G401 (cell line): ENCODE measurements around the gene MUC5B. TPM values are rescaled to one million over a fixed set of nuclear protein-coding genes. Genes with fewer than 3 reads are reported as not detected.

Source experiments
- DNase-seq: peaks from one replicate; pipeline ENCODE4 v3.0.0-alpha.2; 2015; ENCODE audit warnings: low spot score
- in situ Hi-C: cut with HindIII; loops from 2 replicates; pipeline ENCODE4 v1.10.0; 2016; ENCODE audit warnings: low sequenced_read_pairs, mixed read lengths
- total RNA-seq: library from RNA; depleted of rRNA; stranded (reverse); fragments of >200 nt; shearing (Covaris generic); gene quantifications from 2 replicates; pipeline ENCODE4 v1.2.3, GENCODE V29; 2014

The MUC5B gene
- total RNA-seq, 1 experiment from 2014 or later: not detected

DNA sequence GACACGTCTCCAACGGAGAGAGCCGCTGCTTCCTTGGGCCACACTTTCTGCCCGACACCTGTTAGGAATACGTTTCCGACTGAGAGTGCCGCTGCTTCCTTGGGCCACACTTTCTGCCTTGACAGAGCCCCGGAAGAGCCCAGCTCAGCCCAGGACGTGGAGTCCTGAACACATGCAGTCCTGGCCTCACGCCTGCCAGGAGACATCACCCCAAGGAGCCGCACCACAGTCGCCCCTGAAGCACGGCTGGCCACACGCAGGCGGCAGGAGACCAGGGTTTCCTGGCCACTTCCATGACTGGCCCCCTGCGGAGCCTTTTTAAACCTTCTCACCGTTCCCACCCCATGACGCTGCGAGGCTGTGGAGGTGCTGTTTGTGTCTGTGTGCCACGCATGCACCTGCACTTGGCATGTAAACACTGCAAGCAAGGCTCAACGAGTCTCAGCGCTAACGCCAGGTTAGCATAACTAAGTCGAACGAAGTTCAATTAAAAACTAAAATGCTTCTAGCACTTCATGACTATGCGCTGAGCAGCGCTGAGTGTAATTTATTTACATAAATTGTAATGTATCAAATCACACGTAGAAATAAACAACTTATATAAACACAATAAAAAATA lies 77.8 kb downstream of the MUC5B start:
- in situ Hi-C loops: no loop called here
- DNase-seq: peak; percentile 58

DNA sequence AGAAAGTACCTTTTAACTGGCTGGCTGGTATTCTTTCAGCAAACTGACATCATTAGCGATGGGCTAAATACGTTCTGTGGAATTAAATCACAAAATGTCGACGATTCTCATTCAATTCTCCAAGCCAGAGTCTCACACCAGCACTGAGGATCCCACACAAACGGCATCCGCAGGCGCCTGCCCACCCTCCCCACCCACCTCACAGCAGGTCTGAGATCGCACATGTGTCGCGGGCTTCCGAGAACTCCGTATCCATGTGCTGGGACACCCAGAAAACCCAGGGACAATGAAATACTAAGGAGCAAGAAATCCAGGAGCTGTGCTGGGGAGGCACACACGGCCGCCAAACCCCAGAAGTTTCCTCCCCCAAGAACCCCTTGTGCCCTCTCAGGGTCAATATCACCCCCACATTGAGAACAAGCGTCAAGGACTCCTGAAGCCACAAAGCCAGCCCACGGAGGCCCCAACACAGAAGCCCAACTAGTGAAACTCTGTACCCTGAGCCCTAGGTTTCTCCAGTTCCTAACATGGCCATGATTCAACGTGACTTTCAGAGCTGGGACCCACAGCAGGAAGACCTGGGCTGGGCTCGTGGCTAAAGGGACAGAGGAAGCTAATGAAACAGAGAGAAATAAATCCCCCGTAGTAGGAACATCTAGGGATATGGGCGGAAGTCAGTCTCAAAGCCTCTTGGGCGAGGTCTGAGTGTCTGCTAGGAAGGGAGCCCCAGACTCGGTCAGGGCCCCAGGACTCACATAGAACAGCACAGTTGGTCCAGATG lies 78.5 kb downstream of the MUC5B start:
- DNase-seq: no peak
- in situ Hi-C loops: no loop called here

DNA sequence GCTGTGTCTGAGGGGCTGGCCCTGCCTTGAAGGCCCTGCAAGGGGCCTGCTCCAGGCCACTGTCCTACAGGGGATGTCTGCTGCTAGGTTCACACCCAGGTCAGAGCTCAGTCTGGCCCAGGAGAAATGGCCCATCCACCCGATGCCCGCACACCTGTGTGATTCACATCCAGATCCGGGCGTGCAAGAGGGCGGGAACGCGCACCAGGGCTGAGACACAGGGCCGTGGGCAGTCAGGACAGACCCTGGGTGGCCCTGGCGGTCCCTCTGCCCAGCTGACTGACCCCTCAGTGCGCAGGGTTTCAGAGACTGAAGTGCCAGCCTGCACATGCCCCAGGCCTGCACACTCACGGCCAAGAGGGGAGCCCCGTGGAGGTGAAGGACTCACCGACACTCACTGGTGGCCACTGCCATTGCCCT lies 79.2 kb downstream of the MUC5B start:
- no peak for DNase-seq
- in situ Hi-C loops: no loop called here

DNA sequence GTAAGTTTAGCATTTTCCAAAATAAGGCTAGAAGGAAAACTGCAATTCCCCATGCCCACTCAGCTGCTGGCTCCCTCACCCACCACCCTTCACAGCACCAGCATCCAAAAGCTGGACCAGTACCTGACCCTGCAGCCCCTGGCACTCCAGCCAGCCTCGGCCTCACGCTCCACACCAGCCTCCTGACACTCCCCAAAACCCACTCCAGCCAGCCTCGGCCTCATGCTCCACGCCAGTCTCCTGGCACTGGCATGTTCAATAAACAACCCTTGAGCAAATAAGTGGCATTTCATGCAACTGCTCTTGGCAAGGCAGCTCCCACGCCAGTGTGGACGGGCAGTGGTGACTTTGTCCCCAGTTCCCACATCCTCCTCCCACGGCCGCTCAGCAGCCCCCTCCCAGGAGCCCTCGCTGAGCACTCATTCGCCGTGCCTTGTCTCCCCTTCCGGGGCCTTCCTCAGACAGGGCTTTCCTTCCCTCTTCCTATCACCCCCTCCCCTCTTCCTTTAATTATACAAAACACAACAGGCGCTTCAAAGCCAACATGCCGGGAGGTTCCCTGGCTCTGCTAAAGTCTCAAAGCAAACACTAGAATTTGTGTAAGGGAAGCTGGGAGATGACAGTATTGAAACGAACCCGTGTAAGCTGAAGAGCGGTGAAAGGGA lies 79.7 kb downstream of the MUC5B start:
- DNase-seq: no peak
- in situ Hi-C loops: no loop called here

DNA sequence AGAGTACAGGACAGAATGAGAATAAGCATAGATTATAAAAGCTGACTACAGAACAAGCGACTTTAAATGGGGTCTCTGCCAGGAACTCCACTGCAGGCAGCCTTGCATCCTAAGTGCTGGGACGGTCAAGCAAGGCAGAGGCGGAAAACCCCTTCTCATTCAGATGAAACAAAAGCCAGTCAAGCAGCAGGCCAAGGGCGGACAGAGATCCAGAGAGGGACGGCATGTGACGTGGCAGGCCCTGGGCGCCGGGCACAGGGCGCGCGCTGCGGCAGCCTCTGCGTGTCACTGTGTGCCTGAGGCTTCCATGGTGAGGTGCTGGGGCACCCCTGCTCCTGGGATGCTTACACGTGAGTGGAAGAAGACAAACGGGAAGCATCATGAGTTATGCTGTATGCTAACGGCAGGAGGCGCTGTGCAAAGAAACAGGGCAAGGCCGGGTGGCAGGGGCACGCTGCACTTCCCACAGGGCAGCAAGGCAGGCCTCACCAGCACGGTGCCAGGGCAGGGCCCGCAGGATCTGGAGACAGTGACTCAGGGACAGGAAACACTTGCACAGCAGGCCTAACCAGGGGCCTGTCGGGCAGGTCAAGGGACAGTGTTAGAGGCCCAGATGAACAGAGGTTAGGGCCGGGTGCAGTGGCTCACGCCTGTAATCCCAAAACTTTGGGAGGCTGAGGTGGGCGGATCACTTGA lies 80.4 kb downstream of the MUC5B start:
- in situ Hi-C loops: no loop called here
- DNase-seq: no peak

DNA sequence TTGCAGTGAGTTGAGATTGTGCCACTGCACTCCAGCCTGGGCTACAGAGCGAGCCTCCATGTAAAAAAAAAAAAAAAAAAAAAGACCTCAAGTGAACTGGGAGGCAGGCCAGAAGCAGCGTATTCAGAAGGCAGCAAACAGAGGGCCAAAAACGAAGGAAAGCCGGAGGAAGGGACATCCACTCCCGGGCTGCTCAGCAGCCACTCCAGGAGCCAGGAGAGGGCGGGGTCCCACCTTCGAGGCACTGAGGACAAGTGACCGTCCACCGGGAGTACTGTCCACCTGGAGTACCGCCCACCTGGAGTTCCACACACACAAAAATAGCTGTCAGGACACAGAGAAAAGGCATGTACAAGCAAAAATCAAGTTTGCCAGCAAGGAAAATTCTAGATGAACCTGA lies 81.1 kb downstream of the MUC5B start:
- peak; percentile 75 for DNase-seq
- in situ Hi-C loops: no loop called here

DNA sequence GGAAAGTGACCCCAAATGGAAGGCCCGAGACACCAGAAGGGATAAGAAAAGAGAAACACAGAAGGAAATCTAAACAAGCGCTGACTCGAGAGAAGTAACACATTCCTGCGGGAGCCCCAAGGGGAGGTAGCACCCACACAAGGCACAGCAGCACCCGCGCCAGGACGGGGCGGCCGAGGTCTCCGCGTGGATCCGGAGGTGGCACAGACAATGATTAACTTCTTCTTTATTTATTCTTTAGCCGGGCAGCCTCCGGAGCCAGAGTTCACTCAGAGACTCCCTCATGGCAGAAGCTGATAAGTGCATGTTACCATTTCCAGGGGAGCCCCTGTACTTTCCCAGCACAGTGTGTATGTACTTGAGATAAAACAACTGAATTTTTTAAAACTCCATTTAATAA lies 81.5 kb downstream of the MUC5B start:
- in situ Hi-C loops: no loop called here
- no peak for DNase-seq

DNA sequence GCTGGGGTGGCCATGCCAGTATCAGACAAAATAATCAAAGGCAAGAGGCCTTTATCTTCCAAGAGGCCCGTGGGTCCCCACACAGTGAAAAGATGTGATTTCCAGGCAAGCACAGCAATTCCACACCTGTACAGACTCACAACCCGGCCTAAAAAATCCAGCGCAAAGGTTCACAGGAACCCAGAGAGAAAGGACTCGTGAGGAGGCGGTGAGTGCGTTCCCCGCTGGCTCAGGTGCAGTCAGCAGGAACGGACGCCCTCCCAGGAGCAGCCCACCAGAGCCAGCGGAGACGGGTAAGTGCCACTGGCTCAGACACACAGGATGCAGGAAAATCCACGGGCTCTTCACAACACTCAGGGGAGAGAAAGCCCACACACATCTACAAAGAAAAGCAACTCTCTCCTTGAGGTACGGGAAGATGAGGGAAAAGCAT lies 82.2 kb downstream of the MUC5B start:
- in situ Hi-C loops: no loop called here
- no peak for DNase-seq

DNA sequence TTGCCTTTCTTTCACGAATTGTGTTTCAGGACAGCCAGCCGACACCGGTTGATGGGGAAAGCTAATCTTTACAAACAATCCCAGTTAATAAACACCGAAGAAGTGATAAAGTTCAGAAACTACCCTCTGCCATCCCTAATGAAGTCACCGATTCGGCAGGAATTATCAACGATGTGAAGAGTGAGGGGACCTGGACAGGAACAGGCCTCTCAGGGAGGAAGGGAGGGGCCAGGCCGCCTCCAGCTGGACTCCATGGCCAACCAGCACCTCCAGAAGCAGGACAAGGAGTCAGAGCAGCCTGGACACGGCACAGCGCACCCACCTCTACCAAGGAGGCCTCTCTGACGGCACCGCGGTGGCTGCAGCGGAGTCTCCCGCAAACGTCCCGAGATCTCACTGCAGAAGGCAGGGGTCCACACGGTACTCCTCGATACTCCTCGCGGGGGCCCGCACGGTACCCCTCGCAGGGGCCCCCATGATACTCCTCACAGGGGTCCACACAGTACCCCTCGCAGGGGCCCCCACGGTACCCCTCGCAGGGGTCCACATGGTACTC lies 82.7 kb downstream of the MUC5B start:
- DNase-seq: no peak
- in situ Hi-C loops: no loop called here

DNA sequence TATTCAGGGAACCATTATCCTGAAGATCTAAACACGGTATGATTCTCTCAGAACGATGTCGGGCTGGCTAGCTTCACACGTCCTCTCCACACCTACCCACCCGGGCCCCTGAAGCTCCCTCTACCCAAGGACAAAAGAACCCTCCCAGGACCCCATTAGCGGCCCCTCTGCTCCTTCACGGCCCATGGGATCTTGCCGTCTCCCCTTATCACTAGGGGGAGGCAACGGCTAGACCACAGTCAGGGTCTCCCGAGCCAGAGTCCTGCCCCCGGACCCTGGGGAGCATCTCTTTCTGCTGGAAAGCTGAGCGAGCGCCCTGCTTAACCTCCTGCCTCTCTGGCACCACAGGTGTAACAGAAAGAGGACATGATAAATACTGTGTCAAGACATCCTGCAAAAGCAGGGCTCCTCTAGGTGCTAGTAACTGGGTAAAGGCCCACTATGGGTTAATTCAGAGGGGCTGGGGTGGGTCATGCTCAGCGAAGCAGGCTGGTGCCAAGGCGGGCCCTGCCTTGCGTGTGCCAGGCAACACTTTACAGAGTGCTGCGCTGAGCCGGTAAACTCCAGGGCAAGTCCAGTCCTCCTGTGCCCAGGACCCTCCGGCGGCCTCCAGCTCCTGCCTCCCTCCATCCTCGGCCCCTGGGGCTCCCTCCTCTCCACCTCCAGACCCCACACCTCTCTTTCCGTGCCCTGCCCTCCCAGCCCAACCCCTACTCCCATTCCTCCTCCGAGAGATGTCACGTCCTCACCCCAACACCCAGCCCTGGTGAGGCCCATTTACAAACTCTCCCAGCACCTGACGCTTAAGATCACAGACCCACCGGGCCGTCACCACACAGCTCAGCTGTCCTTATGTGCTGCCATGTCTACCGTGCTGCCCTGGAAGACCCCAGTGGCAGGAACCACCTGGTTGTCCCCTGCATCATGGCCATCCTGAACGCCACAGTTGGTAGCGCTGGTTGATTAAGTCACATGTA lies 83.6 kb downstream of the MUC5B start:
- in situ Hi-C loops: no loop called here

DNA sequence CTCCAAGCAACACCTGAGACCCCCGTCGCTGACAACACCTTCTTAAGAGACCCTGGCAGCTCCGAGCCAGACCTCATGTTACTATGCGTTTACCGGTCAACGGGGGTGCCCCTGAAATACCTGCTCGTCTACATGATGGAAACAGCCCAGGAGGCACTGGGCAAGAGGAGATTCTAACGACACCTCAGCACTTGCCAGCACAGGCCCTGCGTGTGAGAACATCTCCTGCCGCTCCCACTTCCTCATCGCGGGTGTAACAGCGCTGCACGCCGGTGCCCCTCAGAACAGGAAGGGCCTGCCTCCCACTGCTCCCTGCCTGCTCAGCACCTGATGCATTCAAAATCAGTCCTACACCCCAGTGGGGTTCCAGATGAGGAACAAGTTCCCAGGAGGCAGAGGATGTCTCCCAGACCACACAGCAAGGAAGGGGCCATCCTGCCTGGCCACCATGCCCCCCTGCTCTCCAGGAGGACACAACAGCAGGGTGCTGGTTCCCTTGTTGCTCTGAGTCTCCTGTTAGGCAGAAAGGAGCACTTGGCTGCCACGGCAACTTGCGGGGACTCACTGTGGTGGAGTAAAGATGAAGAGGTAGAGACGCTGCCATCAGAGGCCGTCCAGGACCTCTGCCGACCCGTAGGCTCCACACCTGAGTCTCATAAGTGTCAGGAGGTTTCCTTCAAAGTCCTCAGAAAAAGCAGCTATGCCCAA lies 84.5 kb downstream of the MUC5B start:
- in situ Hi-C loops: no loop called here
- no peak for DNase-seq

More for the DNA sequence above, 83.6 kb downstream of the MUC5B start:
- DNase-seq: no peak

DNA sequence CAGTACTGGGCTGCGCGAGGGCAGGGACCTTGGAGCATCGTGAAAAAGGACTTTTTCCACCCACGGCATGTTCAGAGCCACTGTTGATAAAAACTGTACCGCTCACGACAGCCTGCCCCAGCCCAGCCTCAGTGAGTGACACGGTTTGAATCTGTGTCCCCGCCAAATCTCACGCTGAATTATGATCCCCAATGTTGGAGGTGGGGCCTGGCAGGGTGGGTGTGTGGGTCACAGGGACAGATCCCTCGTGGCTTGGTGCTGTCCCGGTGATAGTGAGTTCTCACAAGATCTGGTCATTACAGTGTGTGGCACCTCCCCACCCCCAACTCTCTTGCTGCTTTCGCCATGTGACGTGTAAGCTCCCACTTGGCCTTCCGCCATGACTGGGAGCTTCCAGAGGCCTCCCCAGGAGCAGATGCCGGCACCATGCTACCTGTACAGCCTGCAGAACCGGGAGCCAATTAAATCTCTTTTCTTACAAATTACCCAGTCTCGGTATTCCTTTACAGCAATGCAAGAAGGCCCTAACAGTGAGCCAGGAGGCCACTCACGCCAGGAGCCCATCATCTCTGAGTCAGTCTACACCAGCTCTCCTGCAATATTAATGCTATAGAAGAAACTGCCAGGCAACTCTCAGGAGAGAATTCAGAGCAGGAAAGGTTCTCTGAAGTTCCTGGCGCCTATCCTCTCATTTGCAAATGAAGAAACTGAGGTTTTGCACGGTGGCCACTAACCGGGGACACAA lies 85.3 kb downstream of the MUC5B start:
- in situ Hi-C loops: no loop called here
- no peak for DNase-seq

DNA sequence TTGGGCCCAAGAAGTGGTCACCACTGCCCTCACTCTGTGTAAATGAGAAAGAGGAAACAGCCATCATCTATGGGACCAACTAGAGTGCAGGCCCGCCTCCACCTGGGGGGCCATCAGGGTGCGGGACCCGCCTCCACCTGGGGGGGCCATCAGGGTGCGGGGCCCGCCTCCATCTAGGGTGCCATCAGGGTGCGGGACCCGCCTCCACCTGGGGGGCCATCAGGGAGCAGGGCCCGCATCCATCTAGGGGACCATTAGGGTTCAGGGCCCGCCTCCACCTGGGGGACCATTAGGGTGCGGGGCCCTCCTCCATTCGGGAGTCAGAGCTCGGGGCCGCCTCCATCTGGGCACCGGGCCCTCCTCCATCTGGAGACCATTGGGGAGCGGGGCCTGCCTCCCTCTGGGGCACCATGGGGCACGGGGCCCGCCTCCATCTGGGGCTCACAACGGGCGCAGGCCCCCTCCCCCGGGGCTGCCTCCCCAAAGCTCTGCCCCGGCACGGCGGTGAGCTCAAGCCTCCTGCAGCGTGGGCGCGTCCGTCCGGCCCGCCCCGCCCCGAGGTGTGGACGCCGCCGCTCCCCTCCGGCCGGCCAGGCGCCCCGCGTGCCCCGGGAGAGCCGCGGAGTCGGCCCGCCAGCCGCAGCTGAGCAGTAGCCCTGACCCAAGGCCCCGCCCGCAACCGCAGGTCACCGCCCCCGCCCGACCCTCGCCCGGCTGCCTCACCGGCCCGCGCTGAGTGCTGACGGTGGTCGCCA lies 86.1 kb downstream of the MUC5B start:
- in situ Hi-C loops: no loop called here

DNA sequence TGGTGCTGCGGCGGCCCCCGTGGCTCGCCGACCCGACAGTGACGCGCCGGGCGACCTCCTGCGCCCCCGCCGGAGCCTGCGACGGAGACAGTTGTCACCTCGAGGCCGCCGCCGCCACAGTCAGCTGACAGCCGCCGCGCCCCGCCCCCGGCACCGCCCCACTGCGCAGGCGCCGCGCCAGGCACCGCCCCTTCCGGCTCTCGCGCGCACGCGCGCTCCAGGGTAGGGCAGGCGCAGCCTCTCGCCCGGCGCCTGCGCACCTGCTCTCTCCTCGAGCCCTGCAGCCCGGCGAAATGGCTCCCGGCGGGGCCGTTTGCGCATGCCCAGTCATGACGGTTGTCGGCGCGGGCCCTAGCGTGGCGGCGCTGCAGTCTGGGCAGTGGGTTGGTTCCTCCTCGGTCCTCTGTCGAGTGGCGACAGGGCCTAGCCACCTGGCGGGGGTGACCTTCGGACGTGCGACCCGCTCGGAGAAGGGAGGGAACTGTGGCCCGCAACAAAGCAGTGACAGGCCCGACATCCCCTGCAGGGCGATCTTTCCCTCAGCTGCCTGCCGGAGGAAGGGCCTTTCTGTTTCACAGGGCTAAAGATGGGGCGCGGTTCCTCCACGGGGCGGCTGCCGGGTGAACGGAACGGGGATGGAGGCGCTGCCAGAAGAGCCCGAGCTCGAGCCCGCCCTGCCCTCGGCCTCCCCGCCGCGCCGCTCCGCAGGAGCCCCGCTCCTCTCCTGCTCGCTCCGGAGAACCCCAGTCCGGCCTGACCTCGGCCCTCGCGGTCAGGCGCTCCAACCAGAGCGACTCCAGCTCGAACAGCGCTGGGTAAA lies 86.8 kb downstream of the MUC5B start, which contains the start of gene TOLLIP:
Gene TOLLIP, minus strand, starts transcription at position 135 of the 820 bp plus-strand sequence. Its CDS starts 134 bp downstream, at position 1.
- DNase-seq: peak; percentile 90
- in situ Hi-C loops: no loop called here

More for the DNA sequence above, 86.1 kb downstream of the MUC5B start:
- DNase-seq: no peak

DNA sequence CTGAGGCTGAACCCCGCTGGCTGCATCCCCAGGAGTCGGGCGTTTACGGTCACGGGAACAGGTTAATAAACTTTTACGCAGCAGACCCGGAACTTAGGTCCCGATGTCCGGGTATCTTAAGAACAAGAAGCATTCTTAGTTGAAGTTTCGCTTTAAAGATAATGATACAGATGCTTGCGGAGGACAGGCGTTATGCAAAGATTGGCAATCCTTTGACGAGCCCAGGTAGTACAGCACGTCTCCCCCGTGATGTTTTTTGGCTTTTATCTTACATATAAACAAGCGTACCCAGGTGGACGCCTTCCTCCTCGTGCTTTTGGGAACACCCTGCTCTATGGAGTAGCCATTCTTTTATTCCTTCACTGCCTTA lies 87.4 kb downstream of the MUC5B start:
- in situ Hi-C loops: no loop called here
- DNase-seq: no peak
